ENCODE data around the gene EPHA1.

Gene EPHA1

DNA sequence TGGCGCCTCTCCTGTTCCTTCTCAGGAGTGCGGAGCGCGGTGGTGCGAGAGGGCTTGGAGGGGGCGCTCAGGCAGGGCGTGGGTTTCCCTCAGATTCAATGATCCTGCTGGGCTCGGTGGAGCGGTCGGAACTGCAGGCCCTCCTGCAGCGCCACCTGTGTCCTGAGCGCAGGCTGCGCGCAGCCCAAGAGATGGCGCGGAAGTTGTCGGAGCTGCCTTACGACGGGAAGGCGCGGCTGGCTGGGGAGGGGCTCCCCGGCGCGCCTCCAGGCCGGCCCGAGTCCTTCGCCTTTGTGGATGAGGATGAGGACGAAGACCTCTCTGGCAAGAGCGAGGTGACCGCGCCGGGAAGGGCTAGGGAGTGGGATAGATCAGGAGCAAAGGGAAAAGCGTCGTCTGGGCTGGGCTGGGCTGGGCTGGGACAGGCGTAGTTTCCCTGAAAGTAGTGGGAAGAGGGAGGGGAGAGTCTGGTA lies 63.2 kb downstream of the EPHA1 start (continued):
- TF ChIP-seq ZNF514 (tag by site-specific recombination; IDR thresholded peaks at IDR 0.05) = no peak
- peak; percentile 48; the same call in 1 of the 2 replicates for TF ChIP-seq PRDM10 (tag by site-specific recombination; IDR thresholded peaks at IDR 0.05)
- no peak for TF ChIP-seq ZNF112 (tag by site-specific recombination; IDR thresholded peaks at IDR 0.05)
- TF ChIP-seq, protein P1, sequence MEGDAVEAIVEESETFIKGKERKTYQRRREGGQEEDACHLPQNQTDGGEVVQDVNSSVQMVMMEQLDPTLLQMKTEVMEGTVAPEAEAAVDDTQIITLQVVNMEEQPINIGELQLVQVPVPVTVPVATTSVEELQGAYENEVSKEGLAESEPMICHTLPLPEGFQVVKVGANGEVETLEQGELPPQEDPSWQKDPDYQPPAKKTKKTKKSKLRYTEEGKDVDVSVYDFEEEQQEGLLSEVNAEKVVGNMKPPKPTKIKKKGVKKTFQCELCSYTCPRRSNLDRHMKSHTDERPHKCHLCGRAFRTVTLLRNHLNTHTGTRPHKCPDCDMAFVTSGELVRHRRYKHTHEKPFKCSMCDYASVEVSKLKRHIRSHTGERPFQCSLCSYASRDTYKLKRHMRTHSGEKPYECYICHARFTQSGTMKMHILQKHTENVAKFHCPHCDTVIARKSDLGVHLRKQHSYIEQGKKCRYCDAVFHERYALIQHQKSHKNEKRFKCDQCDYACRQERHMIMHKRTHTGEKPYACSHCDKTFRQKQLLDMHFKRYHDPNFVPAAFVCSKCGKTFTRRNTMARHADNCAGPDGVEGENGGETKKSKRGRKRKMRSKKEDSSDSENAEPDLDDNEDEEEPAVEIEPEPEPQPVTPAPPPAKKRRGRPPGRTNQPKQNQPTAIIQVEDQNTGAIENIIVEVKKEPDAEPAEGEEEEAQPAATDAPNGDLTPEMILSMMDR (tag by site-specific recombination; IDR thresholded peaks at IDR 0.05) = peak; percentile 96
- TF ChIP-seq ZNF791 (tag by site-specific recombination; IDR thresholded peaks at IDR 0.05) = no peak
- no peak for TF ChIP-seq ZNF830 (tag by site-specific recombination; IDR thresholded peaks at IDR 0.05; ENCODE audit: low read depth)
- TF ChIP-seq MYNN (tag by site-specific recombination; IDR thresholded peaks at IDR 0.05; ENCODE audit: borderline replicate concordance) = no peak
- no peak for TF ChIP-seq OSR2 (tag by site-specific recombination; IDR thresholded peaks at IDR 0.05)
- no peak for TF ChIP-seq ZSCAN18 (tag by site-specific recombination; IDR thresholded peaks at IDR 0.05)
- TF ChIP-seq ZNF37A (tag by site-specific recombination; IDR thresholded peaks at IDR 0.05) = no peak
- TF ChIP-seq ZNF701 (tag by site-specific recombination; IDR thresholded peaks at IDR 0.05) = no peak
- peak; percentile 53; the same call in 1 of the 2 replicates for TF ChIP-seq ZEB2 (tag by site-specific recombination; IDR thresholded peaks at IDR 0.05)
- no peak for TF ChIP-seq ZNF157 (tag by site-specific recombination; IDR thresholded peaks at IDR 0.05)
- TF ChIP-seq ZNF211 (tag by site-specific recombination; IDR thresholded peaks at IDR 0.05; ENCODE audit: low read depth) = no peak
- TF ChIP-seq BCL11A (tag by site-specific recombination; IDR thresholded peaks at IDR 0.05; ENCODE audit: low read depth) = no peak
- TF ChIP-seq, protein P2, sequence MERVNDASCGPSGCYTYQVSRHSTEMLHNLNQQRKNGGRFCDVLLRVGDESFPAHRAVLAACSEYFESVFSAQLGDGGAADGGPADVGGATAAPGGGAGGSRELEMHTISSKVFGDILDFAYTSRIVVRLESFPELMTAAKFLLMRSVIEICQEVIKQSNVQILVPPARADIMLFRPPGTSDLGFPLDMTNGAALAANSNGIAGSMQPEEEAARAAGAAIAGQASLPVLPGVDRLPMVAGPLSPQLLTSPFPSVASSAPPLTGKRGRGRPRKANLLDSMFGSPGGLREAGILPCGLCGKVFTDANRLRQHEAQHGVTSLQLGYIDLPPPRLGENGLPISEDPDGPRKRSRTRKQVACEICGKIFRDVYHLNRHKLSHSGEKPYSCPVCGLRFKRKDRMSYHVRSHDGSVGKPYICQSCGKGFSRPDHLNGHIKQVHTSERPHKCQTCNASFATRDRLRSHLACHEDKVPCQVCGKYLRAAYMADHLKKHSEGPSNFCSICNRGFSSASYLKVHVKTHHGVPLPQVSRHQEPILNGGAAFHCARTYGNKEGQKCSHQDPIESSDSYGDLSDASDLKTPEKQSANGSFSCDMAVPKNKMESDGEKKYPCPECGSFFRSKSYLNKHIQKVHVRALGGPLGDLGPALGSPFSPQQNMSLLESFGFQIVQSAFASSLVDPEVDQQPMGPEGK (tag by site-specific recombination; IDR thresholded peaks at IDR 0.05) = peak; percentile 67

- TF ChIP-seq ZNF596 (tag by site-specific recombination; IDR thresholded peaks at IDR 0.05) = peak; percentile 74; the same call in 1 of the 2 replicates
- no peak for TF ChIP-seq ZNF404 (tag by site-specific recombination; IDR thresholded peaks at IDR 0.05)
- peak; percentile 75 for TF ChIP-seq ZNF366 (tag by site-specific recombination; conservative IDR thresholded peaks at IDR 0.05)
- peak; percentile 51 for TF ChIP-seq PRDM1 (tag by site-specific recombination; IDR thresholded peaks at IDR 0.05)
- TF ChIP-seq RBAK (tag by site-specific recombination; IDR thresholded peaks at IDR 0.05) = no peak
- Histone ChIP-seq H3K36me3 (ENCODE audit: control insufficient read depth in 2 of 2, insufficient read depth in 1 of 2, low read length in 2 of 2) (no peaks in the 10 kb centered on the region), H3K27ac (ENCODE audit: extremely low read depth, low read depth, low read length) (no peak overlapping the region), H3K4me3 (ENCODE audit: low read depth, low read length) (no peak overlapping the region), H3K4me1 (ENCODE audit: control insufficient read depth, insufficient read depth, low read length) (no peaks in the 10 kb centered on the region), H3K9me3 (ENCODE audit: control insufficient read depth, insufficient read depth, low read depth, low read length) (no peaks in the 10 kb centered on the region)
- ChIA-PET POLR2A (no interaction called here), CTCF (interaction anchor here (0.7 to 1.4 kb wide), 5 partner anchors 37 to 82 kb away, joined by 3 to 5 read pairs (median 4); no protein-coding TSS in a partner anchor)
Measured at GRCh38 chr7:143343596-143343995, 65.1 kb downstream of the EPHA1 start.

Data from HEK293 (cell line).